ENCODE results near the gene ACSS3.

ACSS3 gene

DNA sequence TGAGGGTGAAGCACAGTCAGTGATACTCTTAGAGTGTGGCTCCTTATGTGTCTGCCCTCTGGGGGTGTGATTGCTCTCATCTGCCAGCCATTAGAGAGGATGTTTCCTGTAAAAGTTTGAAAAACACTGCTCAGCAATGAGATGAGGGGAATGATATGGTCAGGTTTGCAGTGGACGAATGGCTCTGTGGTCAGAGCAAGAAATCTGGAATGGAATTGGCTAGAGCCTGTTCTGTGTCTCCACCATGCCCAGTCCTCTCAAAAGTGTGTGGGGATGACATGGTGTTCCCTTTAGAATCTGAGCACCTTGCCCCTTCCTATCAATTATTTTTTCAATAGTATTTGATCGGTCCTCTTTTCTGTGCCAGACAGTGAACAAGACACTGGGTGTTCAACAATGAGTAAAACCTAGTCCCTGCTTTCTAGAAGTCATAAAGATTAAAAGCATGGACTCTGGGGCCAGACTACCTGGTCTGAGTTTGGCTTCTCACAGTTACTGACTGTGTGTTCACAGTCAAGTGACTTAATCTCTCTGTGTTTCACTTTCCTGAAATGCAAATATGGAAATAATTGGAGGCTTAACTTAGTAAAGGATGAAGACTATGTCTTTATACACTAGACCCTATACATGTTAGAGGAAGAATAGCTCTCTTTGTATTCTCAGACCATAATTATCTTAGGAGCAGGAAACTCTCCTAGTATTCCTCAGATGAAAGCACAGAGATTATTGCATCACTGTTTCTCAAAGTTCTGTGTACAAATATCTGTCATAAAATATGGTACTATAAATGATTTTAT, 1.6 kb downstream of the ACSS3 start:
- no peaks in the 10 kb centered on the region for H3F3A ChIP-seq (ENCODE audit: insufficient read depth, low read length)
- H3K4me1 ChIP-seq (ENCODE audit: insufficient read depth, low read length, severe bottlenecking), result no peaks in the 10 kb centered on the region
- H3K36me3 ChIP-seq (ENCODE audit: insufficient read depth, low read length), result no peaks in the 10 kb centered on the region
- H3K9me2 ChIP-seq (ENCODE audit: low read depth, low read length), result no peaks in the 10 kb centered on the region
- no peak overlapping the region for H3K9ac ChIP-seq (ENCODE audit: low read length)
- no peaks in the 10 kb centered on the region for H3K79me2 ChIP-seq (ENCODE audit: insufficient read depth, low read length)
- H3K9me3 ChIP-seq (ENCODE audit: low read length), result no peaks in the 10 kb centered on the region
- H3K4me3 ChIP-seq (ENCODE audit: low read depth, low read length, poor library complexity, severe bottlenecking), result no peak overlapping the region
- H4K20me1 ChIP-seq (ENCODE audit: insufficient read depth, low read length), result no peaks in the 10 kb centered on the region
- no peak overlapping the region for H2AFZ ChIP-seq (ENCODE audit: low read length)
- no peak overlapping the region for H3K4me2 ChIP-seq (ENCODE audit: low read length)
- no peaks in the 10 kb centered on the region for H3K27me3 ChIP-seq (ENCODE audit: insufficient read depth, low read length)
- H3K27ac ChIP-seq (ENCODE audit: low read depth, low read length, poor library complexity, severe bottlenecking), result no peak overlapping the region
- TF ChIP-seq CTCF (IDR thresholded peaks at IDR 0.05; ENCODE audit: low read length) (no peak), EZH2 (IDR thresholded peaks at IDR 0.05; ENCODE audit: borderline replicate concordance, low read length) (no peak)

GRCh38 chr12:81080431-81080983, 2.6 kb downstream of the ACSS3 start:
- Histone ChIP-seq H3K79me2 (ENCODE audit: insufficient read depth, low read length) (no peaks in the 10 kb centered on the region), H2AFZ (ENCODE audit: low read length) (no peak overlapping the region), H3K36me3 (ENCODE audit: insufficient read depth, low read length) (no peaks in the 10 kb centered on the region), H3F3A (ENCODE audit: insufficient read depth, low read length) (no peaks in the 10 kb centered on the region), H3K4me1 (ENCODE audit: insufficient read depth, low read length, severe bottlenecking) (no peaks in the 10 kb centered on the region), H4K20me1 (ENCODE audit: insufficient read depth, low read length) (no peaks in the 10 kb centered on the region), H3K9me3 (ENCODE audit: low read length) (no peaks in the 10 kb centered on the region), H3K27me3 (ENCODE audit: insufficient read depth, low read length) (no peaks in the 10 kb centered on the region), H3K4me2 (ENCODE audit: low read length) (no peak overlapping the region), H3K4me3 (ENCODE audit: low read depth, low read length, poor library complexity, severe bottlenecking) (no peak overlapping the region), H3K27ac (ENCODE audit: low read depth, low read length, poor library complexity, severe bottlenecking) (no peak overlapping the region), H3K9me2 (ENCODE audit: low read depth, low read length) (no peaks in the 10 kb centered on the region), H3K9ac (ENCODE audit: low read length) (no peak overlapping the region)
- no peak for TF ChIP-seq EZH2 (IDR thresholded peaks at IDR 0.05; ENCODE audit: borderline replicate concordance, low read length)
- no peak for TF ChIP-seq CTCF (IDR thresholded peaks at IDR 0.05; ENCODE audit: low read length)

- TF ChIP-seq EZH2 (IDR thresholded peaks at IDR 0.05; ENCODE audit: borderline replicate concordance, low read length), result no peak
- no peak for TF ChIP-seq CTCF (IDR thresholded peaks at IDR 0.05; ENCODE audit: low read length)
- Histone ChIP-seq H3F3A (ENCODE audit: insufficient read depth, low read length) (no peaks in the 10 kb centered on the region), H4K20me1 (ENCODE audit: insufficient read depth, low read length) (no peaks in the 10 kb centered on the region), H3K27me3 (ENCODE audit: insufficient read depth, low read length) (no peaks in the 10 kb centered on the region), H3K9me2 (ENCODE audit: low read depth, low read length) (no peaks in the 10 kb centered on the region), H3K79me2 (ENCODE audit: insufficient read depth, low read length) (no peaks in the 10 kb centered on the region), H3K36me3 (ENCODE audit: insufficient read depth, low read length) (no peaks in the 10 kb centered on the region), H3K9me3 (ENCODE audit: low read length) (no peaks in the 10 kb centered on the region), H3K27ac (ENCODE audit: low read depth, low read length, poor library complexity, severe bottlenecking) (no peak overlapping the region), H3K4me3 (ENCODE audit: low read depth, low read length, poor library complexity, severe bottlenecking) (no peak overlapping the region), H2AFZ (ENCODE audit: low read length) (no peak overlapping the region), H3K9ac (ENCODE audit: low read length) (no peak overlapping the region), H3K4me1 (ENCODE audit: insufficient read depth, low read length, severe bottlenecking) (no peaks in the 10 kb centered on the region), H3K4me2 (ENCODE audit: low read length) (no peak overlapping the region)
Observed at GRCh38 chr12:81081726-81082125, 3.8 kb downstream of the ACSS3 start.
